ENCODE measurements around the gene PFDN1.

PFDN1 gene

GRCh38 chr5:140234377-140234989, 68.4 kb downstream of the PFDN1 start:
- FAIRE-seq: no peak

GRCh38 chr5:140232731-140233130, 70.2 kb downstream of the PFDN1 start:
- no peak for FAIRE-seq

GRCh38 chr5:140230373-140230772, 72.5 kb downstream of the PFDN1 start:
- no peak for FAIRE-seq

GRCh38 chr5:140228364-140228837, 74.5 kb downstream of the PFDN1 start:
- no peak for FAIRE-seq

- FAIRE-seq: no peak
Observed at GRCh38 chr5:140227046-140227445, 75.9 kb downstream of the PFDN1 start.

- no peak for FAIRE-seq
Observed at GRCh38 chr5:140225396-140225795, 77.5 kb downstream of the PFDN1 start.

- FAIRE-seq: no peak
Observed at GRCh38 chr5:140224658-140225057, 78.2 kb downstream of the PFDN1 start.

GRCh38 chr5:140223567-140223966, 79.3 kb downstream of the PFDN1 start:
- FAIRE-seq: no peak

GRCh38 chr5:140222416-140222815, 80.5 kb downstream of the PFDN1 start:
- no peak for FAIRE-seq

GRCh38 chr5:140221697-140222223, 81.1 kb downstream of the PFDN1 start:
- FAIRE-seq: no peak

- FAIRE-seq: no peak
Observed at GRCh38 chr5:140220698-140221064, 82.2 kb downstream of the PFDN1 start.

GRCh38 chr5:140220032-140220697, 82.7 kb downstream of the PFDN1 start:
- FAIRE-seq: no peak

GRCh38 chr5:140219068-140219991, 83.6 kb downstream of the PFDN1 start:
- FAIRE-seq: no peak

- no peak for FAIRE-seq
Observed at GRCh38 chr5:140217299-140218026, 85.4 kb downstream of the PFDN1 start.

GRCh38 chr5:140216478-140217074, 86.3 kb downstream of the PFDN1 start:
- FAIRE-seq: no peak

GRCh38 chr5:140215276-140215675, 87.6 kb downstream of the PFDN1 start:
- no peak for FAIRE-seq

GRCh38 chr5:140214831-140215230, 88.1 kb downstream of the PFDN1 start:
- no peak for FAIRE-seq

- no peak for FAIRE-seq
Observed at GRCh38 chr5:140213370-140213983, 89.4 kb downstream of the PFDN1 start.

GRCh38 chr5:140208065-140208464, 94.8 kb downstream of the PFDN1 start:
- no peak for FAIRE-seq

GRCh38 chr5:140207250-140207964, 95.5 kb downstream of the PFDN1 start:
- no peak for FAIRE-seq

- no peak for FAIRE-seq
Observed at GRCh38 chr5:140205952-140206351, 96.9 kb downstream of the PFDN1 start.
